Measurements from ENCODE around the gene RNGTT.
"Not testable (repeated sequence)": the region's sequence is repeated elsewhere in the genome, so short reads cannot be mapped to it uniquely, and the experiment has no call there.

RNGTT gene

GRCh38 chr6:88910922-88911778 is 52.3 kb downstream of the RNGTT start:
- DNase-seq (ENCODE audit: low read depth), result no peak

DNA sequence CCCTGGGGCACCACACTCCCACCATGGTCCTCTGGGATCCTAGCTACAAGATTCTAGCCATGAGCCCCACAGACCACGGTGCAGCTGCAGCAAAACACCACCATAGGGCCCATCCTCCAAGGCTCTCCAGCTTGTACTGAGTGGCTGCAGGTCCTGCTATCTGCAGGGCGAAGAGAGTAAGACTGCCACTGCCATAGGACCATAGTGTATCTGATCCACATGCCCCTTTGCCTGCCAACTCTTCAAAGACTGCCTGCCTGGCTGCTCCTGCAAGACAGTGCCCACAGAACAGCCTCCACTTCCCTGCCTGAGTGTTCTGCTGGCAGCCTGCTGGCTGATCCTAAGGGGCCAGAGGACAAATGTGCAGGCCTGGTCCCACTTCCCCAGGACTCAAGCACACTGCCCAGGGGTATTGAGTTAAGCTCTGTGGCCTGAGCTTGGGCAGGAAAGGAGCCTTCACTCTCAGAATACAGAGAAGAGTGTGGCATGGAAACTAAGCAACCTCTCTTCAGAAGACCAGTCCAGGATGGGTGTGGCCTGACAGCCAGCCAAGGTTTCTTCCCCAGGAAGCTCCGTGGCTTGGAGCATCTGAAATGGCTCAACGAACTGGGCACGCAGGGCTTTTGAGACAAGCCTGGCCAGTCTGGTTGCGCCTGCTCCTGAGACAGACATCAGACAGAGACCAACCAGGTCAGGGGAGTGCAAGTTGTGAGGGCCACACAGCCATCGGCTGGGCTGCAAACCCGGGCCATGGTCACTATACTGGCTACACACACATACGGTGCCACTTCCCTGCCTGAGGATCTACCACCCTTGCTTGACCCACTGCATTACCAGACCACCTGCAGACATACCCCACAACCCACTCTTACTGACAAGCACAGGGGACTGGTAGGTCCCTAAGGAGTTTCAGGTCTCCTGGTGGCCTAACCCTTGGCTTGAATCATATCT is 54.5 kb downstream of the RNGTT start:
- no peak for DNase-seq (ENCODE audit: low read depth)

DNA sequence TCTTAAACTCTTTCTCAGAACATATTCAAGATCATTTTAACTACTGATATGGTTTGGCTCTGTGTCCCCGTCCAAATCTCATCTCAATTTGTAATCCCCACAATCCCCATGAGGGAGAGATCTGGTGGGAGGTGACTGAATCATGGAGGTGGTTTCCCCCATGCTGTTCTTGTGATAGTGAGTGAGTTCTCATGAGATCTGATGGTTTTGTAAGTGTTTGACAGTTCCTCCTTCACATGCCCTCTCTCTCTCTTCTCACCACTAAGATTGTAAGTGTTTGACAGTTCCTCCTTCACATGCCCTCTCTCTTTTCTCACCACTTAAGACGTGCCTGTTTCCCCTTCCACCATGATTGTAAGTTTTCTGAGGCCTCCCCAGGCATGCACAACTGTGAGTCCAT is 56.3 kb downstream of the RNGTT start:
- DNase-seq (ENCODE audit: low read depth), result not testable (repeated sequence)

GRCh38 chr6:88899569-88900316 is 63.7 kb downstream of the RNGTT start:
- no peak for DNase-seq (ENCODE audit: low read depth)

GRCh38 chr6:88895911-88896310 is 67.5 kb downstream of the RNGTT start:
- DNase-seq (ENCODE audit: low read depth), result no peak

DNA sequence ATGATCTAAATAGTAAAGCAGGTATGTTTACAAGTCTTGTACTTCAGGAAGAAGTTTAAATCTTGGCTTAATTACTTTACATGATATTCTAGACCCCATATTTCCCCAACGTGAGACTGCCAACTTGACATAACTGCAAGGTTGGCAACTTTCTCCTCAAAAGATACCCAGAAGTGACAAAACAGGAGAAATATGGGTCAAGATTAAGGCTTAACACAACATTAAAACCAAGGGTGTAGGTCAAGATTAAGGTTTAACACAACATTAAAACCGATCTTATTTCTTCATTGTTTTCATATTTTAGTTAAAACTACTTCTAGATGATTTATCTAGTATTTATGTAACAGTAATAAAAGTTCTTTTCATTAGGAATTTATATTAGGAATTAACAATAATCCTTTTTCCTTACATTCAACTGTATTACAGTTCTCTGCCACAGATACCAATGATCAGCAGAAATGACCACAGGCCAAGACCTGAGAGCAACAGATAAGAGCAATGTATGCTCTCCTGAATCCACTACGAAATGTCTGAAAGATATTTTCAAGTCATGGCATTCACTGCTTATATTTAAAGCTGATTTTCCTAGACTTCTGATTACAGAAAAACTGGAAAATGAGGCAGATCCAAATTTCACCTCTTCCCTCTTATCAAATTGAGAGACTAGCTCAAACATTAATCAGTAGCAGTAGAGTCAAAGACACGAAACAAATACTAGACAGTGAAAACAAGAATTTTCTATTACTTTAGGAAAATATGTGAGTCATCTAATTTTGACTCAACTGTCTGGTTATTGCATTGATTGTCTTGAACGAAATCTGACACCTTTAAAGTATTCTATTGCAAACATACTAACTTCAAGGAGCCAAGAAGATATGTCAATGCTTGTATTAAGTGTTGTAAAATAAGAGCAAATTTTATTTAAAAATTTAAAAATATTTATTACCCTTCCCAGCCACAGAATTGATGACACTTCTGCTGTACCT is 72.3 kb downstream of the RNGTT start:
- DNase-seq (ENCODE audit: low read depth), result no peak

GRCh38 chr6:88890394-88890793 is 73.0 kb downstream of the RNGTT start:
- DNase-seq (ENCODE audit: low read depth), result no peak

DNA sequence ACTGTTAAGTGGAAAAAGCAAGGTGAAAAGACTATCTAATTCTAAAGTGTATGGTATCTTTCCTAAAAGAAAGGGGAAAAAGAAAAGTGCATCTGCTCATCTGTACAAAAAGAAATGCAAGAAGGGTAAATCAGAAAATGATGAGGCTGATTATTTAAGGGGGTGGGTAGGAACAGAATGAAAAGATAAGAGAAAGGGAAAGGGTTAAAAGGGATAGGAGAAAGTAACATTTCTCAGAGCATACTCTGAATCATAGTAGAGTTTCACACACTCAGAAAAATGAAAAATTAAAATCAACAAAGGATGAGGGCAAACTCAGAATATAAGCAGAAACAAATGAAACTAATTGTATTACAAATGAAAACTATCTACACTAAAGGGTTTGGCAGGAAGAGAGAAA is 79.1 kb downstream of the RNGTT start:
- no peak for DNase-seq (ENCODE audit: low read depth)

GRCh38 chr6:88882536-88882935 is 80.9 kb downstream of the RNGTT start:
- DNase-seq (ENCODE audit: low read depth), result no peak

DNA sequence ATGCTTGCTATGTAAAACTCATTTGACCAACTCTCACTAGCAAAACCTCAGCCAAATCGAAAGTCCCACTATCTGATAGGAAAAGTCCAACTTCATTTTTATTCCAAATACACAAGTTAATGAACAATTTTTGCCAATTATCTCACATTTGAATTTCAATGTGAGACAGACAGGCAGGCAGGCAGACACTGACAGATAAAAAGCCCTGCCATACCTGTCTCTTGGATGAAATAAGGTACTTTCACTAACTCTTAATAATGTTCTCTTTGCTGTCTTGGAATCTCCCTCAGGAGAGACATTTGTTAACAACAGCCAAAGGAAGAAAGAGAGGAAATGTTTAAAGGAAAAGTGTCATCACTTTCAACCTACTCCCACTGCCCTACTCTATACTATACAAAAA is 82.0 kb downstream of the RNGTT start:
- DNase-seq (ENCODE audit: low read depth), result no peak

DNA sequence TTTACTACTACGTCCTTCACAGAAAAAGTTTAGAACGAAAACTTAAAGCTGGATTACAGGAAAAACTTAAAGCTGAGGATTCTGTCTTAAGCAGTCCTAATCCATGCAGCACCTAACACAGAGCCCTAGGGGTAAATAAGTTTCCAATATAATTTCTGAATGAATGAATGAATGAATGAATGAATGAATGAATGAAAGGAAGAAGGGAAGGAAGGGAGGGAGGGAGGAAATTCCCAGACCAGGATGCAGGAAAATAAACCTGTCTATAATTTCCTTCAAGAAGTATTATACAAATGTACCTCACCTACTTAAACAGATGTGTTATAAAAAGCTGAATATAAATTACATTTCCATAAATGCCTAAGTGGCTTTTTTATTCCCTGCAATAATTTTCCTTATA is 83.4 kb downstream of the RNGTT start:
- DNase-seq (ENCODE audit: low read depth), result no peak

DNA sequence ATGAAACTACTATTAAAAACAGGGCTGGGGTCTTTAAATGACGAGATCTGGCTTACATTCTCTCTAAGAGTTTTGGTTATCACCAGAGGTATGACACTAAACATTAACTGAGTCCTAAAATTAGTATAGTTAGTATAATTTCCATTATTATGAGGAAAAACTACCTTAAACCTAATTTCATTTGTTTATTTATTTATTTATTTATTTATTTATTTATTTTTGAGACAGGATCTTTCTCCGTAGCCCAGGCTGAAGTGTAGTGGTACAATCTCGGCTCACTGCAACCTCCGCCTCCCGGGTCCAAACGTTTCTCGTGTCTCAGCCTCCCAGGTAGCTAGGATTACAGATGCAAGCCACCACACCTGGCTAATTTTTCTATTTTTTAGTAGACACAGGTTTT is 85.5 kb downstream of the RNGTT start:
- DNase-seq (ENCODE audit: low read depth), result no peak

GRCh38 chr6:88872962-88873361 is 90.5 kb downstream of the RNGTT start:
- DNase-seq (ENCODE audit: low read depth), result no peak

DNA sequence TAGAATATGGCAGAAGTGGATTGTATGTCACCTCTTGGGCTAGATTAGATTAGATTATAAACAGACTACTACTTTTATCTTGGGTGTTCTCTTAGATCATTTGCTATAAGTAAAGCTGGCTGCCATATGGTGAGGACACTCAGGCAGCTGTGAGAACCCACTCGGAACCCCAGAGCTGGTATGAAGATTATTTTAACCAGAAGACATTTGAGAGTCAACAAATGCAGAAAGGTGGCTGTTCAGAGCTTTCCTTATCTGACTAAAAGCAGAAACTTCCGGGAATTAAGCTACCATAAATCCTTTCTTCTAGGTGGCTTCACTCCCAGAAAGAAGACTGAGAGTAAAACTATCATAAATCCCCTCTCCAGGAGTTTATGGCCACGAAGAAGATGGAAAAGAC is 91.9 kb downstream of the RNGTT start:
- DNase-seq (ENCODE audit: low read depth), result no peak

- DNase-seq (ENCODE audit: low read depth), result no peak
Measured at GRCh38 chr6:88870717-88871330, 92.6 kb downstream of the RNGTT start.

GRCh38 chr6:88869263-88870020 is 94.0 kb downstream of the RNGTT start:
- no peak for DNase-seq (ENCODE audit: low read depth)

GRCh38 chr6:88867841-88868731 is 95.3 kb downstream of the RNGTT start:
- DNase-seq (ENCODE audit: low read depth), result no peak

- DNase-seq (ENCODE audit: low read depth), result no peak
Measured at GRCh38 chr6:88866856-88867255, 96.6 kb downstream of the RNGTT start.

DNA sequence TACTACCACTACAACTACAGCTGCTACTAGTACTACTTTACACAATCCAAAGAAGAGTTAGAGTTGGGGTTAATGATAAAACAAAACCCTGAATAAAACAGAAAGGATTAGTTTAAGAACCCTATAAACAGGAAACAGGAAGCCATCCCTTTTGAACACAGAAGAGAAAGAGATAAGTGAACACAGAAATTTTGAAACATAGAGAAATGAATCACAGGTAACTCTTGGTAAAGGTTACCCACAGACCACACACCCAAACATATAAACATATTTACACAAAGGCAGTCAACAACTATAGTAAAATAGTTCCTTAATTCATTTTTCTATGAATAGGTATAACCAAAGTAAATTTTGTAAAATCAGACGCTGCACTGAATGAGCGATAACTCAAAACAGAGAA is 98.1 kb downstream of the RNGTT start:
- DNase-seq (ENCODE audit: low read depth), result no peak

Measured in stimulated activated CD8-positive, alpha-beta memory T cell treated with anti-CD3 and anti-CD28 coated beads, Interleukin-7, amount 100 ng/mL, for 24 hours (primary cell).